ENCODE data around the gene PC.

PC gene

DNA sequence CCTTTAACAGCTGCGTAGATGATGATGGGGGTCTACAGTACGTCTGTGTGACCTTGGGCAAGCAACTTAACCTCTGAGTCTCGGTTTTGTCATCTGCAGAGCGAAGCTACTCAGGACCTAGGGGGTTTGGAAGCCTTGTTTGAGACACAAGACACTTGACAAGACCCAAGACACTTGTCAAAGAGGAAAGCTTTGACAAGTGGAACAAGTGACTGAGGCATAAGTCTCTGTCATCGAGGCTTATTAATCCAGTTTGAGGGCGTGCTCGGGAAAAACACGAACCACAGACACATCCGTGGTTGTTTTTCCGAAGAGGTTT lies 732 bp upstream of the PC start:
- no peak overlapping the region for H3K9ac ChIP-seq (ENCODE audit: low read depth in 1 of 2, low read length in 2 of 2)
- peaks cover 9 to 14% of the 10 kb centered on the region in 2 donors for H3K4me1 ChIP-seq (ENCODE audit: control insufficient read depth in 2 of 2, insufficient read depth in 2 of 2, low read length in 2 of 2)
- H3K27me3 ChIP-seq (ENCODE audit: control insufficient read depth in 2 of 2, insufficient read depth in 2 of 2, low read length in 2 of 2): no peaks in the 10 kb centered on the region
- peak overlapping the region; percentile 24 to 38 for H3K27ac ChIP-seq (ENCODE audit: low read depth in 2 of 2, low read length in 2 of 2)
- no peaks in the 10 kb centered on the region for H3K36me3 ChIP-seq (ENCODE audit: control insufficient read depth in 2 of 2, insufficient read depth in 2 of 2, low read length in 2 of 2)
- no peaks in the 10 kb centered on the region for H3K9me3 ChIP-seq (ENCODE audit: control insufficient read depth in 2 of 2, low read length in 2 of 2)
- H3K4me3 ChIP-seq (ENCODE audit: low read length in 2 of 2): peak overlapping the region; percentile 76 to 78

DNA sequence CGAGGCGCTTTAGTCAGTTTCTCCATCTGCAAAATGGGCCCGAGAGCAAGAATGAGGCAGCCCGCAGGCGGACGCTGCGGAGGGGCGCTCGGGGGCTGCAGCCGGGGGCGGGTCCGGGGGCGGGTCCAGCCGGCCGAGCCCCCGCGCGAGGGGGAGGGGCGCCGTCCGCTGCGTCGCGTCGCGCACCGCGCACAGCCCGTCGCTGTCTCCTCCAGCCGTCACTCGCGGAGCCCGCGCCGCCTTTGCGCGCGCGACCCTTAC lies 282 bp downstream of the PC start:
- Histone ChIP-seq H3K9me3 (ENCODE audit: control insufficient read depth in 2 of 2, low read length in 2 of 2) (no peaks in the 10 kb centered on the region), H3K4me3 (ENCODE audit: low read length in 2 of 2) (peak overlapping the region; percentile 70 to 76), H3K9ac (ENCODE audit: low read depth in 1 of 2, low read length in 2 of 2) (peak overlapping the region; percentile 52 to 70), H3K27ac (ENCODE audit: low read depth in 2 of 2, low read length in 2 of 2) (peak overlapping the region; percentile 67 to 77), H3K4me1 (ENCODE audit: control insufficient read depth in 2 of 2, insufficient read depth in 2 of 2, low read length in 2 of 2) (peaks cover 11 to 20% of the 10 kb centered on the region in 2 donors), H3K27me3 (ENCODE audit: control insufficient read depth in 2 of 2, insufficient read depth in 2 of 2, low read length in 2 of 2) (no peaks in the 10 kb centered on the region), H3K36me3 (ENCODE audit: control insufficient read depth in 2 of 2, insufficient read depth in 2 of 2, low read length in 2 of 2) (no peaks in the 10 kb centered on the region)

DNA sequence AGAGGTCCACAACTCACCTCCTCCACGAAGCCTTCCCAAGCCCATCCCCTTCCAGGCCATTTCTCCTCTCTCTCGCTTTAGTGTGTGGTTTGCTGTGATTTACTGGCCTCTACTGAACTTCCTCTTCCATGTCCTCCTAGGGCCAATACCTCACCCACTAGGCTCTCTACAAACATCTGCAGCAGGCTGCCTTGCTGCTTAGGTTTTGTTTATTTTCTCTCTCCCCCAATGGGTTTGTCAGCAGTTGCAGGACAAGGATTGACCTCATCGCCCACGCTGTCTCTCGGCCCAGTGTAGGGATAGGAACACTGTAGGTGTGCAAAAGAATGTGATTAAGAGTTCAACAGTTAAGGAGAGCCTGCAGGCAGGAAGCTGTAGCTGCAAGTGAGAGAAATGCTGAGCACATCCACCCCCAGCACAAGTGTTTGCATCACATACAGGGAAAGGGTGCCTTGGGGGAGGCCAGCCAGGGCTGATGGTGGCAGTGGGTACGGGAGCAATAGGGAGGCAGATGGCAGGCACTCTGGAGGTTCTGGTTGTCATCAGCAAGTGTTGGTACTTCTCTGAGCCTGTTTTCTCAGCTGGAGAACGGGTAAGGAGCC lies 1.4 kb downstream of the PC start:
- H3K4me3 ChIP-seq (ENCODE audit: low read length in 2 of 2): no peak overlapping the region
- no peak overlapping the region for H3K9ac ChIP-seq (ENCODE audit: low read depth in 1 of 2, low read length in 2 of 2)
- peak overlapping the region in 1 of 2 donors; percentile 16 for H3K27ac ChIP-seq (ENCODE audit: low read depth in 2 of 2, low read length in 2 of 2)
- peaks cover 14 to 30% of the 10 kb centered on the region in 2 donors for H3K4me1 ChIP-seq (ENCODE audit: control insufficient read depth in 2 of 2, insufficient read depth in 2 of 2, low read length in 2 of 2)
- H3K9me3 ChIP-seq (ENCODE audit: control insufficient read depth in 2 of 2, low read length in 2 of 2): no peaks in the 10 kb centered on the region
- H3K27me3 ChIP-seq (ENCODE audit: control insufficient read depth in 2 of 2, insufficient read depth in 2 of 2, low read length in 2 of 2): no peaks in the 10 kb centered on the region
- H3K36me3 ChIP-seq (ENCODE audit: control insufficient read depth in 2 of 2, insufficient read depth in 2 of 2, low read length in 2 of 2): no peaks in the 10 kb centered on the region

DNA sequence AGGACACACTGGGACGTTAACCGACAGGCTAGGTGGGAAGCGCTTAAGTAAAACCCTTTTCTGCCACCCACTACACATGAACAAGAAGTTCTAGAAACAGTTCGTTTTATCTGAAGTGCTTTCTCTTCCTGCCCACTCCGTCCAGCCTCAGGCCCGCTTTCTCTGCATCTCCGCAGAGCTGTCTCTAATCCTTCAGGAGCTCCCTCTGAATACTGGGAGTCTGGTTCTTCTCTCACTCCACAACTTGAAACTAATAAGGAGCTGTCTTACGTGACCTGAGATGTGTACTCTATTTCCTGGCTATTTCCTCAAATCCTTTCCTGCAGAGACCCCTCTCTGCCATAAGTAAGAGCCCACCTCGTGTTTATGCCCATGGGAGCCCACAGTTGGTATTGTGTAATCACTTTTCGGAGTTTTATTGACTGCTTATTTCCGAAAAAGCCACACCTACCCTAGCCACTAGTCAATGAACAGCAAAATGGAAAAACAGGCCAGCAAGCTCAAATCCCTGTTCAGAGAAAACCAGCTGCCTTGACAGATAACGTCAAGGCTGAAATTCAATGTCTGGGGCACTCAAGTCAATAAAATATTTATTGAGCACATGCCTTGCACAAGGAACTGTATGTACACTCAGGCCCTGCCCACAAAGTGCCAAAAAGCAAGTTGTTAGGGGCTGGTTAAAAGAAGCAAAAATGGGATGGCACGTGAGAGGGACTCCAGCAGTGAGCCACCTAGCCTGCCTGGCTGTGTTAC lies 4.9 kb downstream of the PC start:
- Histone ChIP-seq H3K9me3 (ENCODE audit: control insufficient read depth in 2 of 2, low read length in 2 of 2) (no peaks in the 10 kb centered on the region), H3K27me3 (ENCODE audit: control insufficient read depth in 2 of 2, insufficient read depth in 2 of 2, low read length in 2 of 2) (no peaks in the 10 kb centered on the region), H3K4me1 (ENCODE audit: control insufficient read depth in 2 of 2, insufficient read depth in 2 of 2, low read length in 2 of 2) (peaks cover 9 to 29% of the 10 kb centered on the region in 2 donors), H3K4me3 (ENCODE audit: low read length in 2 of 2) (no peak overlapping the region), H3K9ac (ENCODE audit: low read depth in 1 of 2, low read length in 2 of 2) (peak overlapping the region in 1 of 2 donors; percentile 40), H3K36me3 (ENCODE audit: control insufficient read depth in 2 of 2, insufficient read depth in 2 of 2, low read length in 2 of 2) (no peaks in the 10 kb centered on the region), H3K27ac (ENCODE audit: low read depth in 2 of 2, low read length in 2 of 2) (peak overlapping the region in 1 of 2 donors; percentile 61)

DNA sequence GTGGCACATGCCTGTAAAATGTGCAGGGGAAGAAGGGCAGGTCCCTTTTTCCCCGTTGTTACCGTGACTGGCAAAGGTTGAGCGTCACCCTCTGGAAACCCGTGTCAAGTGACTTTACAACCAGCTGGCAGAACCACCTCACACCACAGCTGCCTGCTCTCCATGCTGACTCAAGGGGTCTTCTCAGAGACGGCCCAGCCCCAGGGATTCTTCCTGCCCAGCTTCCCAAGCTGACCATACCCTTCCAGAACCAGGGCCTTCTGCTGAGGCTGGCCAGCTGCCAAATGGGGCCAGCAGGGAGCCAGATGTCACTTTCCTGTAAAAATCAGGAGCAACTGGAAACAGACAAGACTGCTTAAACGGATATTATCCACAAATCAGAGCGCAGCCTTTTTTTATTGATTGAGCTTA lies 6.3 kb downstream of the PC start:
- H3K9ac ChIP-seq (ENCODE audit: low read depth in 1 of 2, low read length in 2 of 2): peak overlapping the region in 1 of 2 donors; percentile 62
- no peaks in the 10 kb centered on the region for H3K36me3 ChIP-seq (ENCODE audit: control insufficient read depth in 2 of 2, insufficient read depth in 2 of 2, low read length in 2 of 2)
- H3K4me3 ChIP-seq (ENCODE audit: low read length in 2 of 2): peak overlapping the region in 1 of 2 donors; percentile 30
- no peaks in the 10 kb centered on the region for H3K9me3 ChIP-seq (ENCODE audit: control insufficient read depth in 2 of 2, low read length in 2 of 2)
- peak overlapping the region in 1 of 2 donors; percentile 71 for H3K27ac ChIP-seq (ENCODE audit: low read depth in 2 of 2, low read length in 2 of 2)
- no peaks in the 10 kb centered on the region for H3K27me3 ChIP-seq (ENCODE audit: control insufficient read depth in 2 of 2, insufficient read depth in 2 of 2, low read length in 2 of 2)
- peaks cover 5 to 23% of the 10 kb centered on the region in 2 donors for H3K4me1 ChIP-seq (ENCODE audit: control insufficient read depth in 2 of 2, insufficient read depth in 2 of 2, low read length in 2 of 2)

DNA sequence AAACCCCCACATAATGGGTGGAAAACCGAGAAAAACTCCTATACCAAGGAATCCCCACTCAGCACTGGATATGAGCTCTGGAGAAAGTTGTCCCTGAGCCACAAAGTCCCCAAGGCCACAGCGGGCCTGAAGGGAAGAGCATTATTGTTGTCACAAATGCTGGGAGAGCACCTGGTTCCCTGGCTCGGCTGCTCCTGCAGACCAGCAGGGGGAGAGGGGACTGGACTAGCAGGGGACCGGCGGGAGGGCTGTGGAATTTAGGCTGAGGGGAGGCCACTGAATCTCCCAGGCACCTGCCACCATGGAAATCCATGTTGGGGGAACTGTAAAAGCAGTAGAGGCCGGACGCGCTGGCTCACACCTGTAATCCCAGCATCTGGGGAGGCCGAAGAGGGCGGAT lies 7.0 kb downstream of the PC start:
- no peak overlapping the region for H3K4me3 ChIP-seq (ENCODE audit: low read length in 2 of 2)
- H3K9ac ChIP-seq (ENCODE audit: low read depth in 1 of 2, low read length in 2 of 2): no peak overlapping the region
- no peak overlapping the region for H3K27ac ChIP-seq (ENCODE audit: low read depth in 2 of 2, low read length in 2 of 2)
- H3K36me3 ChIP-seq (ENCODE audit: control insufficient read depth in 2 of 2, insufficient read depth in 2 of 2, low read length in 2 of 2): no peaks in the 10 kb centered on the region
- H3K9me3 ChIP-seq (ENCODE audit: control insufficient read depth in 2 of 2, low read length in 2 of 2): no peaks in the 10 kb centered on the region
- no peaks in the 10 kb centered on the region for H3K27me3 ChIP-seq (ENCODE audit: control insufficient read depth in 2 of 2, insufficient read depth in 2 of 2, low read length in 2 of 2)
- peaks cover 5 to 20% of the 10 kb centered on the region in 2 donors for H3K4me1 ChIP-seq (ENCODE audit: control insufficient read depth in 2 of 2, insufficient read depth in 2 of 2, low read length in 2 of 2)

DNA sequence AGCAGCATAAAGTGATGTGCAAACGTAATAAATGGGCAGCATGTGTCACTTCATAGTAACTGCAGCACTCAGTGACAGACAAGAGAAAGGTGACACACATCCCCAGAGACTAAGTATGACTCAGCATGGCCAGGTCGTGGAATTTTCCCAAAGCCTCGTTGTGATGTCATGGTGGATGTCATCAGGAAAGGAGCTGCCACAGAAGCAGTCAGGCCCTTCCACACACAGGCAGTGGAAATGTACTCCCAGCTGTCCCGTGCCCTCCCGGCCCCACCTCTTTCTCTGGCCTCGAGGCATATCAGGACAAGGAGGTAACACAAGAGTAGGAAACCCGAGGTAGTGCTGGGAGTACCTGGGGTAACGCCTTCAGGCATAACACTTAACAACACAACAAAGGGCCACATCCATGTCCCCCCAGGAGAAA lies 8.1 kb downstream of the PC start:
- Histone ChIP-seq H3K27ac (ENCODE audit: low read depth in 2 of 2, low read length in 2 of 2) (peak overlapping the region in 1 of 2 donors; percentile 43), H3K4me3 (ENCODE audit: low read length in 2 of 2) (no peak overlapping the region), H3K36me3 (ENCODE audit: control insufficient read depth in 2 of 2, insufficient read depth in 2 of 2, low read length in 2 of 2) (no peaks in the 10 kb centered on the region), H3K27me3 (ENCODE audit: control insufficient read depth in 2 of 2, insufficient read depth in 2 of 2, low read length in 2 of 2) (no peaks in the 10 kb centered on the region), H3K9ac (ENCODE audit: low read depth in 1 of 2, low read length in 2 of 2) (no peak overlapping the region), H3K9me3 (ENCODE audit: control insufficient read depth in 2 of 2, low read length in 2 of 2) (no peaks in the 10 kb centered on the region), H3K4me1 (ENCODE audit: control insufficient read depth in 2 of 2, insufficient read depth in 2 of 2, low read length in 2 of 2) (peaks cover 5 to 20% of the 10 kb centered on the region in 2 donors)

DNA sequence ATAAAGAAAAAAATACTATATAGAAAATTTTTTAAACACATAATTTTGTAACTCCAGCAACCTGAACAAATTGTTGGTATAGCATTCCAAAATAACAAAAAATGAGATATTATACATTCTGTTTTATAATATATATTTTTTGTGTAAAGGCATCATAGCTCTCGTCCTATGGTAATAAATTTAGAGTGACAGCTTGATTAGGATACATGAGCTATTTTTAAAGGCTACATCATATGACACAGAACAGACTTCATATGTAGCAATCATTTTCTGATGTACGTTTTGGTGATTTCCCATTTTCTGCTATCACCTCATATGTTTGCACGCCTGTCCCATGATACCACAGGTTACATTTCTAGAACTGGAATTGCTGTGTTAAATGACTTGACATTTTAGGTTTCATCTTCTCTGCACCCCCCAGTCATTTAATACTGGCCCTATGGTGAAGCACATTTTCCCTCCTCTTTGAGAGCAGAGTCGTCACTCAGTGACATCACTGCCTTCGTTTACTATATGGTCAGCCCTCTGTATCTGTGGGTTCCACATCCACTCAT lies 19.5 kb downstream of the PC start:
- Histone ChIP-seq H3K36me3 (ENCODE audit: control insufficient read depth in 2 of 2, insufficient read depth in 2 of 2, low read length in 2 of 2) (peaks cover 0 to 2% of the 10 kb centered on the region in 2 donors), H3K4me3 (ENCODE audit: low read length in 2 of 2) (no peak overlapping the region), H3K9ac (ENCODE audit: low read depth in 1 of 2, low read length in 2 of 2) (no peak overlapping the region), H3K4me1 (ENCODE audit: control insufficient read depth in 2 of 2, insufficient read depth in 2 of 2, low read length in 2 of 2) (no peaks in the 10 kb centered on the region), H3K27ac (ENCODE audit: low read depth in 2 of 2, low read length in 2 of 2) (no peak overlapping the region), H3K27me3 (ENCODE audit: control insufficient read depth in 2 of 2, insufficient read depth in 2 of 2, low read length in 2 of 2) (no peaks in the 10 kb centered on the region), H3K9me3 (ENCODE audit: control insufficient read depth in 2 of 2, low read length in 2 of 2) (no peaks in the 10 kb centered on the region)

DNA sequence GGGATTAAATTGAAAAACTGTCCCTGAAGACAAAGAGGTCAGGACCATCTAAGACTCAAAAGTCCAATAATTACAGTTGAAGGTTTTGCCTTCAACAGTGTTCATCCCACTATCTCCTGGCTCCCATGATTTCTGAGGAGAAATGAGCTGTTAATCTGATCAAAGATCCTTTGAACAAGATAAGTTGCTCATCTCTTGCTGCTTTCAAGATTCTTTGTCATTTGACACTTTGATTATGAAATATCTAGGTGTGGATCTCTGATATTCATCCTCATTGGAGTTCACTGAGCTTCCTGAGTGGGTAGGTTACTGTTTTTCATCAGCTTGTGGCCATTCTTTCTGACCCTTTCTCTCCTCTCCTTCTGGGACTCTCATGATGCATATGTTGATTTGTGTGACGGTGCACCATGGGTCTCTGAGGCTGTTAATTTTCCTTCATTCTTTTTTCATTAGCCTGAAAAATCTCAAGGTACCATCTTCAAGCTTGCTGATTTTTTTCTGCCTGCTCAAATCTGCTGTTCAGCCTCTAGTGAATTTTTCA lies 20.9 kb downstream of the PC start:
- no peak overlapping the region for H3K4me3 ChIP-seq (ENCODE audit: low read length in 2 of 2)
- H3K27me3 ChIP-seq (ENCODE audit: control insufficient read depth in 2 of 2, insufficient read depth in 2 of 2, low read length in 2 of 2): no peaks in the 10 kb centered on the region
- no peaks in the 10 kb centered on the region for H3K4me1 ChIP-seq (ENCODE audit: control insufficient read depth in 2 of 2, insufficient read depth in 2 of 2, low read length in 2 of 2)
- no peak overlapping the region for H3K9ac ChIP-seq (ENCODE audit: low read depth in 1 of 2, low read length in 2 of 2)
- H3K9me3 ChIP-seq (ENCODE audit: control insufficient read depth in 2 of 2, low read length in 2 of 2): no peaks in the 10 kb centered on the region
- H3K36me3 ChIP-seq (ENCODE audit: control insufficient read depth in 2 of 2, insufficient read depth in 2 of 2, low read length in 2 of 2): no peaks in the 10 kb centered on the region
- no peak overlapping the region for H3K27ac ChIP-seq (ENCODE audit: low read depth in 2 of 2, low read length in 2 of 2)

DNA sequence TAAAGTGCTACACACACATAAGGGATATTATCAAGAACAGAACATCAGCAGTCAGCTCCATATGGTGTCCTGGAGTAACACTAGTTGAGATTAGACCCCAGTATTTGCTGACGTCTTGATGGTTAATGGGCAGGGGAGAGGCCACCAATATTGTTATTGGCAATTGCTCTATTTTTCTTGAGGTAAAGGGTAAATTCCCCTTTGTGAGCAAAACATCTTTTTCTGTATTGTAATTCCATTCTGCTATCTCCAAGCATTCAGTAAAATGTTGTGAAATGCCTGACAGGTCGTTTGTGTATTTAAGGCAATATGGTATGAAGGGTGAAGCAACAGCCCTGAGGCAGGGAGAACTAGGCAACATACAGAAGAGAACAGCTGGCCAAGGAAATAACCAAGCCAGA lies 21.9 kb downstream of the PC start:
- Histone ChIP-seq H3K4me1 (ENCODE audit: control insufficient read depth in 2 of 2, insufficient read depth in 2 of 2, low read length in 2 of 2) (no peaks in the 10 kb centered on the region), H3K27ac (ENCODE audit: low read depth in 2 of 2, low read length in 2 of 2) (no peak overlapping the region)

More for the DNA sequence above, 21.9 kb downstream of the PC start:
- Histone ChIP-seq H3K27me3 (ENCODE audit: control insufficient read depth in 2 of 2, insufficient read depth in 2 of 2, low read length in 2 of 2) (no peaks in the 10 kb centered on the region), H3K9ac (ENCODE audit: low read depth in 1 of 2, low read length in 2 of 2) (no peak overlapping the region), H3K9me3 (ENCODE audit: control insufficient read depth in 2 of 2, low read length in 2 of 2) (no peaks in the 10 kb centered on the region), H3K4me3 (ENCODE audit: low read length in 2 of 2) (no peak overlapping the region), H3K36me3 (ENCODE audit: control insufficient read depth in 2 of 2, insufficient read depth in 2 of 2, low read length in 2 of 2) (no peaks in the 10 kb centered on the region)
